Ureter (tissue), 1 donor: ENCODE results near the gene THRSP. TPM values are rescaled to one million over a fixed set of nuclear protein-coding genes. Genes with fewer than 3 reads are reported as not detected.

ENCODE experiments used
- DNase-seq: peaks from one replicate; pipeline ENCODE4 v3.0.0-alpha.2; 2020; ENCODE audit warnings: low spot score
- total RNA-seq: library from RNA; stranded (reverse); gene quantifications from one replicate; pipeline ENCODE4 v1.2.4, GENCODE V29; 2023
- donor health status: DM: yes; HTN: yes; CAD: no.

Gene THRSP
- total RNA-seq, 1 donor from 2014 or later = not detected

DNA sequence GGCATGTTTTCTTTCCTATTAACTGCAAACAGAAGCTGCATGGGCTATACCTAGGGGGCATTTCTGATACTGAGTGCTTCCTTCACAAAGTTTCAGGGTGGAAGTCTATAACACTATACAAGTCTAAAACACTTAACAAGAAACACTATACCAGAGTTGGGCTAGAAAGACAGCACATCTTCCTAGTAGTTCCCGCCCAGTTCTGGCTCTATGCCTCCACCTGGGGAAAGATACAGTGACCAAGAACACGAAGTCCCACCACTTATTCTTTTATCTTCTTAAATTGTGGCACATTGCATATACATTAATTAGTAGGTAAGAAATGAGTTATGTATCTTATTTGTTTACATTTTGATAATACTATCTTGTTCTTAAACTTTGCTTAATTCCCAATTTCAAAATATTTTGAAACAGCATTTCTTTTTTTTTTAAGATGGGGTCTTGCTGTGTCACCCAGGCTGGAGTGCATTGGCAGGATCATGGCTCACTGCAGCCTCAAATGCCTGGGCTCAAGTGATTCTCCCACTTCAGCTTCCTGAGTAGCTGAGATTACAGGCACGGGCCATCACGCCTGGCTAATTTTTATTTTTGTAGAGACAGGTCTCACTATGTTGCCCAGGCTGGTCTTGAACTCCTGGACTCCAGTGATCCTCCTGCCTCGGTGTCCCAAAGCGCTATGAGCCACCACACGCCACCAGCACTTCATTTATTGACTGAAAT lies 34.2 kb downstream of the THRSP start:
- no peak for DNase-seq

DNA sequence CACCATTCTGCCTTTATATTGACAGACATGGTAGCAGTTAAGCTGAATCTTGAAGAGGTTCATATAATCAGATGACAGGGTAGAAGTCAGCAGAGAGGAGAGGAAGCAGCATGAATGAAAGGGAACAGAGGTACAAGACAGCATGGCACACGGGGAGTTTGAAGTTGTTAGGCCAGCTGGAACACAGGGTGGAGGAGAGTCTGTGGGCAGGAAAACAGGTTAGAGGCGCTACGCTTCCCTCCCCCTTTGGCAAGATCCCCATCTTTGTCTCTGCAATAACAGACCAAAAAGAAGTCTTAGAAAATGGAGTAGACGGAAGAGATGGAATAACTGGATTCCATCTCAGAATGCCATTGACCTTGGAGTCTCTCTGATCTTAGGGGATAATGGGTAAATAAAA lies 36.0 kb downstream of the THRSP start:
- DNase-seq = no peak

DNA sequence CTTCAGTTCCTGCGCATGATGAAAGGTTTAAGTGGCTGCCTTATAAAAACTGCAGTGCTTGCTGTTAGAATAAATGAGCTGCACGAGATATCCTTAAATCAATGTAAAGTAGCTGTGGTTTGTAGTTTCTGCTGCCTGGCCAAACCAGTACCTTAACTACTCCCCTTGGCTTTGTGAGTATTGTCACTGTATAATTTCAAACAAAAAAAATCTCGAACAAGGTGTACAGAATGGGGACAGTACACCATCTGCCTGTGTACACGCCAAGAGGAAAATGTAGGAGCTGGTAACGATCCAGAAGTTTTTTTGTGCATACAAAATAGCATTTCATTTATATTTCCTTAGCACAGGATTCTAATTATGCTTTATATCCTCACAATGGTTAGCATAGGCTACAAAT lies 36.6 kb downstream of the THRSP start:
- no peak for DNase-seq

DNA sequence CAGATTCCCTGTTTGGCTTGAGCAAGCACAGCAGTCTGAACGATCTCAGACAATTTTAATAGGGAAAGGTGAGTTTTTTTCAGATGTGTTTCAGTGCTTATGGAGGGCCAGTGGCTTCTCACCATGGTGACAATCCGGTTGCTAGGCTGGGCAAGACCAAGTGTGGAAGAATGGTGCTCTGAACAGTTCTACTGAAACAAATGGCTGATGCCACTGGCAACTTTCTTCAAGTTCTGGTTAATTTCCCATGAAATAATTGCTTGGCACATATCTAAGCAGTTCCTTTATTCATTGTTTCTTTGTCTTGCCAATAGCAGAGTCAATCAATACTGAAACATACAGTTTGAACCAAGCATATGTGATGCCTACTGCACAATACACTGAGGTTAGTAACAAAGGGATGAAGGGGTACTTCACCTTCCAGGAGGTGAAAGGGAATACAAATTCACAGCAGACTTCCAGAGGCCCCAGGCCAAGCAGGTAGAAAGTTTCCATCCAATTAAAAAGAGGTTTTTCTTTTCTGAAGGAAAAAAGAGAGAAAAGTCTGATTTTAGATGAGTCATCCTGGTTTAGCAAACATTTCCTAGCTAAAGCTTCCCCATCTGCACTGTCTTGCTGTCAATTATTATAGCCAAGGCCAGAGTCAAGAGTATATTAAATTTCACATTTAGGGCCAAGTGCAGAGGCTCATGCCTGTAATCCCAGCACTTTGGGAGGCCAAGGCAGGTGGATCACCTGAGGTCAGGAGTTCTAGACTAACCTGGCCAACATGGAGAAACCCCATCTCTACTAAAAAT lies 37.2 kb downstream of the THRSP start:
- DNase-seq = no peak

DNA sequence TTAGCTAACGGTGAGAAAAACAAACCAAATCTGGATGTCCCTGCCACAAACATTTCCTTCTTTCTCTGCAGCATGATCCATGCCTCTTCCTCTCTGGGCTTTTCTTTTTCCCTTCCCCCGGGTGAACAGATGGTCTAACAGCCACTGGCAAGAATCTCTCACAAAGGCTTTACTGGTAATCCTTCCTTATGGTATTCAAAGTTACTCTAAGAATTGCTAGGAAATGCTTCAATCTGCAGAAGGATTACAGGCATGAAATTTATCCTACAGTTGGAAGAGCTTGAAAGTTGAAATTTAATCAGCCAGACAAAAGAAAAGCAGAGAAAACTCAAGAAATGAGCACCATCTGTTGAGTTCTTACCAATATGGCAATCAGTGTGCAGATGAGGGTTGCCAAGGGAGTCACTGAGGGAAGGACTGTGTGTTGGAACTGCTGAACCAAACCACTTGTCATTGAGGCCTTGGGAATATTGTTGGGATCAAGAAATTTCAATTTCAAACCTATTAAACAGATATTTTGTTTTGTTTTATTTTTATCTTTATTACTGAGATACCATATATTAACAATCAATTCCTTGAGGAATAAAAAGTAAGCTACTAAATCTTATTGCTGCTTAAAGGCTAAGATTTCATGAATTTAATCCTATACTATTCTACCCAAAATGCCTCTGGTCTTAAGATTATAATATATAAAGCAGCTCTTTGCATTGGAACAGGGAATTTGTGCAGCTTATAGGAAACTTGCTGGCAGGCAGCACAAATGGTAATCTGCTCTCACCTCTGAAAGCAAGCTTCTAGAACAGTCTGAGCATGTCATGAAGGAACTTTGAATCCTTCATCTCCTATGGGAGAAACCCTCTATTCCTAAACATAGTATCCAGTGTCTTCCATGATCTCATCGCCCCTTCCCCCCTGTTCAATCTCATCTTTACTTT lies 45.7 kb downstream of the THRSP start:
- DNase-seq = no peak

DNA sequence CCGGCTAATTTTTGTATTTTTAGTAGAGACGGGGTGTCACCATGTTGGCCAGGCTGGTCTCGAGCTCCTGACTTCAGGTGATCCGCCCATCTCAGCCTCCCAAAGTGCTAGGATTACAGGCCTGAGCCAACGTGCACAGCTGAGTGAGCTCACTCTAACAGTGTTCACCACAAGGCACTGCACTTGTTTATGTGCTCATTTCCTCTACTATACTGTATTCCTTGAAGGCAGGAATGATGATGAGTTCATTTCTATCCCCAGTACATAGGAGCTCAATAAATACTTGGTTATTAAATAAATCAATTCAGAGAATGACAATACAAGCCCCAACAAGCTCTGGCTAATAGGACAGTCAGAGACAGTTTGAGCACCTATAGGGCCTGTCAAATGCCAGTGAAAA lies 46.7 kb downstream of the THRSP start:
- DNase-seq = no peak

DNA sequence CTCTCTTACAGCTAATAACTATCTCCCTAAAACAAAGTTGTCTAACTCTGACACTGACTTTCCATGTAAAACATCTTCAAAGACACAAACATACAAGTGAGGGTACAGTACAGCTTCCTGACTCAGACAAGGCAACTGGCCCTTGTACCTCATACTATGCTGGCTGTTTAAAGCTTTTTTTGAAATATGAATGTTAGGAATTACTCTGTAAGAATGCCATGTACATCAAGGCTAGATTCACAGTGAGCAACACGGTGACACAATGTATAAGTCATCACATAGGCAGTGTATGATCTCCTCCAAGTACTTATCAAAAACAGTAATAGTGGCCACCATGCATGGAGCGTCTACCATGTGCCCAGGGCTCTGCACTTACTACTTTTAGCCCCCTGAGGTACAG lies 47.2 kb downstream of the THRSP start:
- DNase-seq = no peak

DNA sequence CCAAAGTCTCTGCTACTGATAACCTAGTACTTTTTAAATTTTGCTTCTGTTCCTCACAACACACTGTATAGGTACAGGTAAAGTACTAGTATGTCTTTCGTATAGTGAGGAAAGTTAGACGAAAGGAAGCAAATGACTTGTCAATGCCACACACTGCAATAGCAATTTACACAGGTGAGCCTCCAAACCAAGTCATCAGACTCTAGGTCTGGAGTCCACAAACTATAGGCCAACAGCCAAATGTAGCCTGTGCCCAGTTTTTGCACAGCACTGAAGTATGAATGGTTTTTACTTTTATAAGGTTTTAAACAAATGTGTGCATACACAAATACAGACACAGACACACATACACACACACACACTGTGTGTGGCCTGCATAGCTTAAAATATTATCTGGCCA lies 47.6 kb downstream of the THRSP start:
- no peak for DNase-seq

DNA sequence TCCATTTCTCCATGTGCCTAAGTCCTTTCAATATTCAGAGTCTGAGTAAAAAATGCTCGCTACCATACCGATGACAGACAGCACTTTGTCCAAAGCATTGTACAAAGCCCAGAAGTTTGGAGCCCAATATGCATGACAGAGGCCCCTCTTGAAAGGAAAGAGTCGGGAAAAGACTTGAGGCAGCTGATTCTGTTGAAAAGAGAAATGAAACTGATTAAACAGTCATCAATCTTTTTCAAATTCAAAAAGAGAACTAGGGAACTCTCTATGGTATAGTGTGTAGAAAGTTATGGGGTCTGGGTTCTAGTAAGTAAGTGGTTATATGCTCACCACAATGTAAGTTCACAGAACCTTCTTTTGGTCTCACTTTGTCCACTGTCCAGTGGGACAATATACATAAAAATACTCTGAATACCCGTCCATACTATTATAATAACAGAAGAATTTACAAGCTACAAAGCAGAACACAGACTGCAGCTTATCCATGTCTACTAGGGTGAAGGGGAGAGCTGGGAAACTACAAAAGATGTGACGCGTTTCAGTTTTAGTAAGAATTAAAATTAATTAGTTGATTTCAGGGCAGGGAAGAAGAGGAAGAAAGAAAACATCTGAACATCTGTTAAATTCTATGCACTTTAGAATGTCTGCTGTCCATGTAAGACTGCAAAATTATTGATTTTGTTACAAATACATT lies 49.1 kb downstream of the THRSP start:
- no peak for DNase-seq

Other genes starting within 250 kb of the THRSP start
- gene RSF1, start 243.1 kb upstream of the THRSP start, total RNA-seq = 70.3 TPM
- 20.4 TPM for gene AAMDC, start 242.7 kb upstream of the THRSP start, total RNA-seq
- 38.7 TPM for gene INTS4, start 69.2 kb upstream of the THRSP start, total RNA-seq
- 7.6 TPM for gene KCTD14, start 40.6 kb upstream of the THRSP start, total RNA-seq
- 146 TPM for gene NDUFC2, start 16.0 kb downstream of the THRSP start, total RNA-seq
- gene ALG8, start 75.8 kb downstream of the THRSP start, total RNA-seq = 53.1 TPM
- gene KCTD21, start 124.8 kb downstream of the THRSP start, total RNA-seq = 6.7 TPM
- gene USP35, start 125.1 kb downstream of the THRSP start, total RNA-seq = 10.0 TPM